BE2C (cell line): Measurements from ENCODE around the gene SEPTIN12.

ENCODE experiments used
- DNase-seq: peaks from one replicate; pipeline ENCODE4 v3.0.0-alpha.2; 2020
- H3K27me3 ChIP-seq: fragments of 250-450 bp; sonication (Bioruptor Pico); 2 replicates; pipeline ENCODE4 v1.5.1; 2020; ENCODE audit warnings: mild to moderate bottlenecking
- H3K36me3 ChIP-seq: fragments of 250-450 bp; sonication (Bioruptor Pico); 2 replicates; pipeline ENCODE4 v1.5.1; 2020; ENCODE audit warnings: mild to moderate bottlenecking
- H3K4me1 ChIP-seq: fragments of 250-450 bp; sonication (Bioruptor Pico); 2 replicates; pipeline ENCODE4 v1.5.1; 2020
- H3K4me3 ChIP-seq: 2 replicates; pipeline ENCODE4 v1.5.1; 2011; ENCODE audit warnings: low read depth, low read length
- H3K9me3 ChIP-seq: fragments of 250-450 bp; sonication (Bioruptor Pico); 2 replicates; pipeline ENCODE4 v1.5.1; 2020
- TF ChIP-seq, protein P1 (sequence below): IDR thresholded peaks from 2 replicates; pipeline ENCODE4 v1.5.1; 2012; ENCODE audit warnings: mild to moderate bottlenecking, low read depth, low read length

The SEPTIN12 gene

DNA sequence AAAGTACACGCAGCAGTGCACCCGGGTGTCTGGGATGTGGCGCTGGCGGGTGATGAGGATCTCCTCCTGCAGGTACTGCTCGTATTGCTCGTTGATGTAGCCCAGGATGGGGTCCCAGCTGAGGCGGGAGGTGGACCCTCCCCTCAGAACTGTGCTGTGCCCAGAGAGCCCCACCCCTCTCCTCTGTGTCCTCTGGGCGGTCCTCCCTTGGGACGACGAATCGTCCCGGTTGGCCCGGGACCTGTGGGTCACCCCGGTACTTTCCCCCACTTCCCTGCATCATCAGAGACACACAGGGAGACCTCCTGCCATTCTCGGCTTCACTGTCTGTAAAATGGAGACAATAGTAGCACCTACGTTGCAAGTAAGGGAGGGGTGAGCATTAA is 4.2 kb downstream of the SEPTIN12 start:
- peaks cover 4% of the 10 kb centered on the region; the same call in 1 of the 2 replicates for H3K4me1 ChIP-seq
- H3K4me3 ChIP-seq, result no peak overlapping the region
- TF ChIP-seq, protein P1, sequence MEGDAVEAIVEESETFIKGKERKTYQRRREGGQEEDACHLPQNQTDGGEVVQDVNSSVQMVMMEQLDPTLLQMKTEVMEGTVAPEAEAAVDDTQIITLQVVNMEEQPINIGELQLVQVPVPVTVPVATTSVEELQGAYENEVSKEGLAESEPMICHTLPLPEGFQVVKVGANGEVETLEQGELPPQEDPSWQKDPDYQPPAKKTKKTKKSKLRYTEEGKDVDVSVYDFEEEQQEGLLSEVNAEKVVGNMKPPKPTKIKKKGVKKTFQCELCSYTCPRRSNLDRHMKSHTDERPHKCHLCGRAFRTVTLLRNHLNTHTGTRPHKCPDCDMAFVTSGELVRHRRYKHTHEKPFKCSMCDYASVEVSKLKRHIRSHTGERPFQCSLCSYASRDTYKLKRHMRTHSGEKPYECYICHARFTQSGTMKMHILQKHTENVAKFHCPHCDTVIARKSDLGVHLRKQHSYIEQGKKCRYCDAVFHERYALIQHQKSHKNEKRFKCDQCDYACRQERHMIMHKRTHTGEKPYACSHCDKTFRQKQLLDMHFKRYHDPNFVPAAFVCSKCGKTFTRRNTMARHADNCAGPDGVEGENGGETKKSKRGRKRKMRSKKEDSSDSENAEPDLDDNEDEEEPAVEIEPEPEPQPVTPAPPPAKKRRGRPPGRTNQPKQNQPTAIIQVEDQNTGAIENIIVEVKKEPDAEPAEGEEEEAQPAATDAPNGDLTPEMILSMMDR, result no peak
- no peaks in the 10 kb centered on the region for H3K36me3 ChIP-seq
- no peak for DNase-seq
- H3K9me3 ChIP-seq, result no peaks in the 10 kb centered on the region
- H3K27me3 ChIP-seq, result no peaks in the 10 kb centered on the region

DNA sequence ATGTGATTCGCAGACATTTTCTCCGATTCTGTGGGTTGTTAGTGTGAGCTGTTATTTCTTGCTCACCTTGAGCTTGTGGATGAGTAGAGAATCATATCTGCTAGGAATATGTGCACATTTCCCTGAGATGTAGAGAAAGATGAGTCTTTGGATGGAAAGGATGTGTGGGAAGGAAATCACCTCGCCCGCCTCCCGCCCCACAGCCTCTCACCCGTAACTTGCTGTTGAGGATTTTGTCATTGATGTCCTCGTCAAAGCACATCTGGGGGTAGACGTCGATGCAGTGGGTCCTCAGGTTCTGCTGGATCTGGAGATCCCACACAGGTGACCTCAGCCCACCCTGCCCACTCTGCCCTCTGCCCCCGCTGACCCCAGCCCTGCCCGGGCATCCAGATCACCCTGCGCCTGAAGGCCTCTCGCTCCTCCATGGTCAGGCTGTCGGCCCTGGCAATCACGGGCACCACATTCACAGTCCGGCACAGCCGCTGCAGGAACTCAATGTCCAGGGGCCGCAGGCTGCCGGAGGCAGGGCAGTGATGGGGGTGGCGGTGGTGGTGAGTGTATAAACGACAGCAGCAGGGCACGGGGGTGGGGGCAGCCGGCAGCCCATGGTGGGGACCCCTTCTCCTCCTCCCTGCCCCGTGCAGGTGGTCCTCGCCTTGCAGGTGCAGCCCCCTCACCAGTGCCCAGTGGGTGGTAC is 4.7 kb downstream of the SEPTIN12 start:
- no peaks in the 10 kb centered on the region for H3K36me3 ChIP-seq
- no peak for DNase-seq
- no peaks in the 10 kb centered on the region for H3K9me3 ChIP-seq
- H3K4me3 ChIP-seq, result no peak overlapping the region
- no peaks in the 10 kb centered on the region for H3K27me3 ChIP-seq
- peaks cover 2% of the 10 kb centered on the region; the same call in 1 of the 2 replicates for H3K4me1 ChIP-seq
- TF ChIP-seq, protein P1, result no peak

DNA sequence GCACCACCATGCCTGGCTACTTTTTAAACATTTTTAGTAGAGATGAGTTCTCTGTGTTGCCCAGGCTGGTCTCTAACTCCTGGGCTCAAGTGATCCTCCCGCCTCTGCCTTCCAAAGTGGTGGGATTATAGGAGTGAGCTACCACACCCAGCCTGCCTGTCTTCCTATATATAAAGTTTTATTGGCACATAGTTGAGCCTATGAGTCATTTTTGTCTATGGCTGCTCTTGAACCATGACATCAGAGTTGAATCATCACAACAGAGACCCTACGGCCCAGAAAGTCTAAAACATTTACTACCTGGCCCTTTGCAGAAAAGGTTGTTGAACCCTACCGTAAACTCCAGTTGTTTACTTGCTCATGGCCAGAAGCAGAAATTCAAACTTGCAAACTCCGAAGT is 7.9 kb downstream of the SEPTIN12 start:
- no peaks in the 10 kb centered on the region for H3K36me3 ChIP-seq
- DNase-seq, result no peak
- TF ChIP-seq, protein P1, result no peak
- H3K4me1 ChIP-seq, result no peaks in the 10 kb centered on the region
- no peak overlapping the region for H3K4me3 ChIP-seq
- H3K27me3 ChIP-seq, result no peaks in the 10 kb centered on the region
- H3K9me3 ChIP-seq, result no peaks in the 10 kb centered on the region

DNA sequence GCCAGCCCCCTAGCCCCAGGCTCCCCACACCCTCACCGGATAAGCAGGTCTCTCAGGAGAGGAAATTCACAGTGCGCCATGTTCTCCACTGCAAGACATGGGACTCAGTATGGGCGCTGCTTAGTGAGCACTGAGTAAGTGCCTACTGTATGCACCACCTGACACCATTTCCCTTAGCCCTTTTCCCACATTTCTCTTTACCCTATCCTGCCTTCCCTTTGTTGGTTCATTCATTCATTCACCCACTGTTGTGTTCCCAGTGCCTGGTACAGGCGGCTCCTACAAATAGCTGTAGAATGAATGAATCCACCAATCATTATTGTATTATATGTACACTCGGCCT is 10.1 kb downstream of the SEPTIN12 start:
- no peak for DNase-seq
- Histone ChIP-seq H3K9me3 (no peaks in the 10 kb centered on the region), H3K4me3 (no peak overlapping the region), H3K27me3 (no peaks in the 10 kb centered on the region), H3K4me1 (no peaks in the 10 kb centered on the region), H3K36me3 (no peaks in the 10 kb centered on the region)
- TF ChIP-seq, protein P1, result no peak

DNA sequence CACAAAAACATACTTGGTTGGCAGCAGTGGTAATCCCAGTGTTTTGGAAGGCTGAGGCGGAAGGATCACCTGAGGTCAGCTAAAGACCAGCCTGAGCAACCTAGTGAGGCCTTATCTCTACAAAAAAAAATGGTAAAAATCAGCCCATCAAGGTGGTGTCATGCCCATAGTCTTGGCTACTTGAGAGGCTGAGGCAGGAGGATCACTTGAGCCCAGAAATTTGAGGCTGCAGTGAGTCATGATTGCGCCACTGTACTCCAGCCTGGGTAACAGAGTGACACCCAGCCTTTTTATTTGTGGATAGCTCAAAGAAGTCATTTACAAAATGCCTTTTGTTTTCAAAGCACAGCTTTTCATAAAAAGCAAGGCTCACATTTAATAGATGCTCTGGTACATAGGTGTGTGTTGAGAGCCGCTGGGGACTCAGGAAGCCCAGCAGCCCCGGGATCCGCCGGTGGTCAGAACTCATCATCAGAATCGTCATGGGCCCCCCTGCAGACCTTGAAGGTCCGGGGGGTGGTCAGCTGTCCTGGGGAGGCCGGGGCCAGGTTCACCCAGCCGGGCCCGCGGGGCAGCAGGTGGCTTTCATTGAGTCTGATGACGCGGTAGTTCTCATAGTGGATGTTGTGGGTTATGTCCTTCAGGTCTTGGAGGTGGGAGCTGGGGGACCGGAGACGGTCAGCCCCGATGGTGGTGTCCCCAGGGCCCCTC is 10.7 kb downstream of the SEPTIN12 start:
- Histone ChIP-seq H3K36me3 (no peaks in the 10 kb centered on the region), H3K27me3 (no peaks in the 10 kb centered on the region), H3K4me1 (no peaks in the 10 kb centered on the region), H3K9me3 (no peaks in the 10 kb centered on the region), H3K4me3 (no peak overlapping the region)
- TF ChIP-seq, protein P1, result no peak
- DNase-seq, result no peak

DNA sequence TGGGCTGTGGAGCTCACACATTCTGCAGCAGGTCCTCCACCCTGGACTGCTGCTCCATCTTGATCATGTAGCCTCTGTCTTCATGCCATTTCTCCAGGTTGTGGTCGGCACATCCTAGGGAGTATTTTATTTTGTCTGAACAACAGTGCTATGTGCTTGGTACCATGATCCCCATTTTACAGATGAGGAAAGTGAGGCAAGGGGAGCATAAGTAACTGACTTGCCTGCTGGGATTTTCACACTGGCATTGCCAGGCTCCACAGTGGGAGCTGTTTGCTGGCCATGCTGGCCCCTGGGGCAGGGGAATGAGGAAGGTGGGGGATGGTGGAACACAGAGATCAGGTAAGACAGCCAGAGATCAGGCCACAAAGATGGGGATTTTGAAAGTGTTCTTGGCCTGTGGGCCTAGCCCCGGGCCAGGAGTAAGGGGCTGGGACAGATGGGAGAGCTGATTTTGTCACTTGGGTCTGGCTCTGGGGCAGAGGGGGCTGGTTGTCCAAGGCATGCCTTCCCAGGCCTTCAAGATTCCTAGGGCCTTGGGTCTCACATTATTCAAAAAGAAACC is 11.9 kb downstream of the SEPTIN12 start:
- Histone ChIP-seq H3K9me3 (no peaks in the 10 kb centered on the region), H3K36me3 (no peaks in the 10 kb centered on the region), H3K27me3 (no peaks in the 10 kb centered on the region), H3K4me3 (no peak overlapping the region), H3K4me1 (no peaks in the 10 kb centered on the region)
- TF ChIP-seq, protein P1, result no peak
- no peak for DNase-seq
